Ureter (tissue), 1 donor: ENCODE data around the gene UNK. TPM values are rescaled to one million over a fixed set of nuclear protein-coding genes. Genes with fewer than 3 reads are reported as not detected.

Experiments
- DNase-seq: peaks from one replicate; pipeline ENCODE4 v3.0.0-alpha.2; 2020; ENCODE audit warnings: low spot score
- total RNA-seq: library from RNA; stranded (reverse); gene quantifications from one replicate; pipeline ENCODE4 v1.2.4, GENCODE V29; 2023
- donor health status: DM: yes; HTN: yes; CAD: no.

UNK gene
- total RNA-seq, 1 donor from 2014 or later = 49.2 TPM

- peak; percentile 89 for DNase-seq
Measured at GRCh38 chr17:75872434-75873351, 88.1 kb downstream of the UNK start.

GRCh38 chr17:75873587-75874322, 89.1 kb downstream of the UNK start:
- no peak for DNase-seq

- no peak for DNase-seq
Measured at GRCh38 chr17:75874323-75875181, 89.9 kb downstream of the UNK start.

Other genes with a start within 250 kb of the UNK start
- gene MYO15B, start 197.0 kb upstream of the UNK start, total RNA-seq = 267 TPM
- 9.5 TPM for gene SMIM5, start 151.4 kb upstream of the UNK start, total RNA-seq
- 91.1 TPM for gene RECQL5, start 117.7 kb upstream of the UNK start, total RNA-seq
- 106 TPM for gene SAP30BP, start 117.5 kb upstream of the UNK start, total RNA-seq
- 303 TPM for gene ITGB4, start 63.3 kb upstream of the UNK start, total RNA-seq
- 24.2 TPM for gene GALK1, start 19.6 kb upstream of the UNK start, total RNA-seq
- gene UNC13D, start 59.6 kb downstream of the UNK start, total RNA-seq = 75.3 TPM
- gene WBP2, start 70.5 kb downstream of the UNK start, total RNA-seq = 104 TPM
- 44.9 TPM for gene TRIM47, start 93.8 kb downstream of the UNK start, total RNA-seq
- gene TRIM65, start 112.1 kb downstream of the UNK start, total RNA-seq = 16.2 TPM
- 101 TPM for gene MRPL38, start 120.1 kb downstream of the UNK start, total RNA-seq
- gene FBF1, start 156.2 kb downstream of the UNK start, total RNA-seq = 19.5 TPM
- 119 TPM for gene ACOX1, start 194.4 kb downstream of the UNK start, total RNA-seq
- 23.6 TPM for gene TEN1, start 194.4 kb downstream of the UNK start, total RNA-seq
- gene CDK3, start 216.0 kb downstream of the UNK start, total RNA-seq = 10.7 TPM
- 84.2 TPM for gene EVPL, start 242.5 kb downstream of the UNK start, total RNA-seq